GM12873 (cell line): ENCODE results near the gene MNAT1.
A peak's percentile ranks its signal among the peaks of the same experiment; 100 is the strongest.

ENCODE experiments used
- TF ChIP-seq, protein P1 (sequence below): IDR thresholded peaks from 2 replicates; pipeline ENCODE4 v1.5.1; 2012; ENCODE audit warnings: low read depth, mild to moderate bottlenecking, moderate library complexity, low read length, control low read depth; ENCODE audit not compliant: insufficient read depth; ENCODE audit errors: missing control alignments

Gene MNAT1

GRCh38 chr14:60734465-60735242 lies at the start of gene MNAT1:
TSS of gene MNAT1 (plus strand) at chr14:60734761. CDS start at chr14:60734863, 102 bp downstream.
- TF ChIP-seq, protein P1, sequence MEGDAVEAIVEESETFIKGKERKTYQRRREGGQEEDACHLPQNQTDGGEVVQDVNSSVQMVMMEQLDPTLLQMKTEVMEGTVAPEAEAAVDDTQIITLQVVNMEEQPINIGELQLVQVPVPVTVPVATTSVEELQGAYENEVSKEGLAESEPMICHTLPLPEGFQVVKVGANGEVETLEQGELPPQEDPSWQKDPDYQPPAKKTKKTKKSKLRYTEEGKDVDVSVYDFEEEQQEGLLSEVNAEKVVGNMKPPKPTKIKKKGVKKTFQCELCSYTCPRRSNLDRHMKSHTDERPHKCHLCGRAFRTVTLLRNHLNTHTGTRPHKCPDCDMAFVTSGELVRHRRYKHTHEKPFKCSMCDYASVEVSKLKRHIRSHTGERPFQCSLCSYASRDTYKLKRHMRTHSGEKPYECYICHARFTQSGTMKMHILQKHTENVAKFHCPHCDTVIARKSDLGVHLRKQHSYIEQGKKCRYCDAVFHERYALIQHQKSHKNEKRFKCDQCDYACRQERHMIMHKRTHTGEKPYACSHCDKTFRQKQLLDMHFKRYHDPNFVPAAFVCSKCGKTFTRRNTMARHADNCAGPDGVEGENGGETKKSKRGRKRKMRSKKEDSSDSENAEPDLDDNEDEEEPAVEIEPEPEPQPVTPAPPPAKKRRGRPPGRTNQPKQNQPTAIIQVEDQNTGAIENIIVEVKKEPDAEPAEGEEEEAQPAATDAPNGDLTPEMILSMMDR = peak; percentile 19

DNA sequence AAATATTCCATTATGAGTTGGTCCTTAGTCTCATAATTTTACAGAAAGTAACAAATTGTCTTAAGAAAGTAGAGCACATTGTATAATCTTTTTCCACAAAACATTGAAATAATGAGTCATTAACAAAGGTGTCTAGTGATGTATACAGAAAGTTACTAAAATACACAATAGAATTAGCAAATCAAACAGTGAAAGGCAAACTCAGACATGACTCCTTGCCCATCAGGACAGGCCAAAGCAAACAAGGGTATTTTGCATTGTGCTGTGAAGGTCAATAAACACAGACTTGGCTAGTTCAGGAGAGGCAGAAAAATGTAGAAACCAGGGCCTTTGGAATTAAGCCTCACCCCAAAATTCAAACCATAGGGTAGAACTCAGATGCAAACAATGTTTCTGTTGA lies 47.7 kb upstream of the MNAT1 start:
- TF ChIP-seq, protein P1 = no peak

GRCh38 chr14:60691383-60692113 lies 43.0 kb upstream of the MNAT1 start:
- TF ChIP-seq, protein P1 = no peak

- TF ChIP-seq, protein P1 = no peak
These were observed 39.2 kb upstream of the MNAT1 start for GRCh38 chr14:60695327-60695726.

- TF ChIP-seq, protein P1 = no peak
These were observed 34.0 kb upstream of the MNAT1 start for GRCh38 chr14:60700598-60700997.

GRCh38 chr14:60705100-60705499 lies 29.5 kb upstream of the MNAT1 start:
- TF ChIP-seq, protein P1 = no peak

GRCh38 chr14:60707858-60708257 lies 26.7 kb upstream of the MNAT1 start:
- TF ChIP-seq, protein P1 = no peak
